ENCODE measurements around the gene CLIC4.

DNA sequence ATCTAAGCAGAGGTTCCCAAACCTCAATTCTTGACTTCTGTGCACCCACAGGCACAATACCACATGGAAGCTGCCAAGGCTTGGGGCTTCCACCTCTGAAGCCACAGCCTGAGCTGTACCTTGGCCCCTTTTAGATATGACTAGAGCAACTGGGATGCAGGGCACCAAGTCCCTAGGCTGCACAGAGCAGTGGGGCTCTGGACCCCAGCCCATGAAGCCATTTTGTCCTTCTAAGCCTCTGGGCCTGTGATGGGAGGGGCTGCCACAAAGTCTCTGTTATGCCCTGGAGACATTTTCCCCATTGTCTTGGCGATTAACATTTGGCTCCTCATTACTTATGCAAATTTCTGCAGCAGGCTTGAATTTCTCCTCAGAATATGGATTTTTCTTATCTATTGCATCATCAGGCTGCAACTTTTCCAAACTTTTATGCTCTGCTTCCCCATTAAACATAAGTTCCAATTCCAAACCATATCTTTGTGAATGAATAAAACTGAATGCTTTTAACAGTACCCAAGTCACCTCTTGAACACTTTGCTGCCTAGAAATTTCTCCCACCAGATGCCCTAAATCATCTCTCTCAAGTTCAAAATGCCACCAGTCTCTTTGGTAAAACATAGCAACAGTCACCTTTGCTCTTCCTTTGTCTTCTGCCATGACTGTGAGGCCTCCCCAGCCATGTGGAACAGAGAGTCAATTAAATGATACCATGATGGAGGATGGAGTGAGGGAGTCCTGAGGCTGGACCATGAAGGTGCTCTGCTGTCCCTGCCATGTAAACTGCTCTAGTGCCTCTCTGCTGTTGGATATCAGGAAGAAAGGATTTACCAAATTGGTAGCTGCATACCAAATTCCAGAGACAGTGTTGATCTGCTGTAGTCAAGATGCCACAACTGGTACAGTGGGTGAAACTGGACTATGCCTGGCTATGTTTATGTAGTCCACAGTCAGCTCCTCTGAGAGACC, 147.2 kb downstream of the CLIC4 start:
- TF ChIP-seq CTCF (conservative IDR thresholded peaks at IDR 0.05; ENCODE audit: low read length) (no peak), EZH2phosphoT487 (IDR thresholded peaks at IDR 0.05; ENCODE audit: borderline replicate concordance) (no peak)
